SK-N-SH treated with all-trans-retinoic acid at 6 μM for 48 hours (cell line): ENCODE data around the gene RMND5A.

Experiments used
- ARNTL ChIP-seq: fragments of 450-650 bp; formaldehyde crosslinking; IDR thresholded peaks from 2 replicates; pipeline ENCODE4 v1.5.0; 2020; ENCODE audit warnings: low read depth, mild to moderate bottlenecking, moderate library complexity, borderline replicate concordance
- CSDC2 ChIP-seq: fragments of 250-450 bp; sonication (Bioruptor Pico); IDR thresholded peaks from 2 replicates; pipeline ENCODE4 v1.5.0; 2020; ENCODE audit warnings: mild to moderate bottlenecking, moderate library complexity
- ESRRG ChIP-seq: fragments of 250-450 bp; sonication (Bioruptor Pico); IDR thresholded peaks from 2 replicates; pipeline ENCODE4 v1.6.1; 2021; ENCODE audit warnings: mild to moderate bottlenecking
- GLIS3 ChIP-seq: fragments of 250-450 bp; sonication (Bioruptor Pico); IDR thresholded peaks from 2 replicates; pipeline ENCODE4 v1.5.0; 2020; ENCODE audit warnings: mild to moderate bottlenecking, moderate library complexity
- SNAI2 ChIP-seq: fragments of 250-450 bp; sonication (Bioruptor Pico); IDR thresholded peaks from 2 replicates; pipeline ENCODE4 v1.5.0; 2020; ENCODE audit warnings: mild to moderate bottlenecking, moderate library complexity
- TCF4 ChIP-seq: fragments of 250-450 bp; sonication (Bioruptor Pico); IDR thresholded peaks from 2 replicates; pipeline ENCODE4 v1.8.0; 2021; ENCODE audit warnings: mild to moderate bottlenecking, moderate library complexity, borderline replicate concordance
- ZFP30 ChIP-seq: fragments of 450-650 bp; formaldehyde crosslinking; IDR thresholded peaks from 2 replicates; pipeline ENCODE4 v1.5.0; 2022; ENCODE audit warnings: mild to moderate bottlenecking, moderate library complexity
- ZNF565 ChIP-seq: fragments of 450-650 bp; formaldehyde crosslinking; conservative IDR thresholded peaks from 2 replicates; pipeline ENCODE4 v1.5.0; 2020; ENCODE audit warnings: low read depth, mild to moderate bottlenecking, moderate library complexity
- TF ChIP-seq, protein P1 (sequence below): fragments of 250-450 bp; sonication (Bioruptor Pico); IDR thresholded peaks from 2 replicates; pipeline ENCODE4 v1.8.0; 2020; ENCODE audit warnings: mild to moderate bottlenecking, moderate library complexity, borderline replicate concordance
- TF ChIP-seq, protein P2 (sequence below): fragments of 250-450 bp; sonication (Bioruptor Pico); IDR thresholded peaks from 2 replicates; pipeline ENCODE4 v1.5.1; 2020; ENCODE audit warnings: low read depth, mild to moderate bottlenecking, moderate library complexity
- TF ChIP-seq, protein P3 (sequence below): fragments of 250-450 bp; sonication (Bioruptor Pico); IDR thresholded peaks from 2 replicates; pipeline ENCODE4 v1.5.0; 2020; ENCODE audit warnings: mild to moderate bottlenecking, moderate library complexity
- TF ChIP-seq, protein P4 (sequence below): fragments of 250-450 bp; sonication (Bioruptor Pico); IDR thresholded peaks from 2 replicates; pipeline ENCODE4 v1.5.1; 2021; ENCODE audit warnings: mild to moderate bottlenecking, moderate library complexity

DNA sequence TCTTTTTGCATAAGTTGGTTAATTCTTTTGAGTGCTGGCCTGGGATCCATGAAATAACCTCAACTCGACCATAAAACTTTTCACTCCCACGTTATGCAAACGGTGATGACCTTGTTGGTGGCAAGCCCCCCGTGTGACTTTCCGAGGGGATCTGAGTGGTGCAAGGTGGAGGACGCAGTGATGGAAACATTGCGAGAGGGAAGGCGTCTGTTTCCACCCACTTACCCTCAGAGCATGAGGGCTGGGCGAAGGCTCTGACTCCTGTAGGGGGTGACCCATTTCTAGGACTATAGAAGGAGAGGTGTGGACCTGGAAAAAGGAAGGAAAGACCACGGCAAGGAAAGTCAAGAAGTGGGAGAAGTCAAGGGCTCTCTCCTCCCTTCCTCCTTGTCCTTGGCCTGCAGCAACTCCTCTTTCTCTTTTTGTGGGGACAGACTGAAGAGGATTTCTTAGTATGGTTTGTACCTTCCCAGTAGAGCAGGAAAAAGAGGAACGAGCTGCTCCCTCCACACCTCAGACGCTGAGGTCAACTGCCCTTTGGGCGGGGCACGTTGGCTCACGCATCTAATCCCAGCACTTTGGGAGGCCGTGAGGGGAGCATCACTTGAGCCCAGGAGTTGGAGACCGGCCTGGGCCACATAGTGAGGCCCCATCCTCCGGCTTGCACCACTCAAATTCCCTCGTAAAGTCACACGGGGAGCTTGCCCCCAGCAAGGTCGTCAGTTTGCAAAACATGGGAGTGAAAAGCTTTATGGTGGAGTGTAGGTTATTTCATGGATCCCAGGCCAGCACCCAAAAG lies 86.2 kb downstream of the RMND5A start:
- TF ChIP-seq, protein P1, sequence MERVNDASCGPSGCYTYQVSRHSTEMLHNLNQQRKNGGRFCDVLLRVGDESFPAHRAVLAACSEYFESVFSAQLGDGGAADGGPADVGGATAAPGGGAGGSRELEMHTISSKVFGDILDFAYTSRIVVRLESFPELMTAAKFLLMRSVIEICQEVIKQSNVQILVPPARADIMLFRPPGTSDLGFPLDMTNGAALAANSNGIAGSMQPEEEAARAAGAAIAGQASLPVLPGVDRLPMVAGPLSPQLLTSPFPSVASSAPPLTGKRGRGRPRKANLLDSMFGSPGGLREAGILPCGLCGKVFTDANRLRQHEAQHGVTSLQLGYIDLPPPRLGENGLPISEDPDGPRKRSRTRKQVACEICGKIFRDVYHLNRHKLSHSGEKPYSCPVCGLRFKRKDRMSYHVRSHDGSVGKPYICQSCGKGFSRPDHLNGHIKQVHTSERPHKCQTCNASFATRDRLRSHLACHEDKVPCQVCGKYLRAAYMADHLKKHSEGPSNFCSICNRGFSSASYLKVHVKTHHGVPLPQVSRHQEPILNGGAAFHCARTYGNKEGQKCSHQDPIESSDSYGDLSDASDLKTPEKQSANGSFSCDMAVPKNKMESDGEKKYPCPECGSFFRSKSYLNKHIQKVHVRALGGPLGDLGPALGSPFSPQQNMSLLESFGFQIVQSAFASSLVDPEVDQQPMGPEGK (CRISPR knock-in tag): no peak
- no peak for TF ChIP-seq TCF4 (CRISPR knock-in tag)
- TF ChIP-seq, protein P2, sequence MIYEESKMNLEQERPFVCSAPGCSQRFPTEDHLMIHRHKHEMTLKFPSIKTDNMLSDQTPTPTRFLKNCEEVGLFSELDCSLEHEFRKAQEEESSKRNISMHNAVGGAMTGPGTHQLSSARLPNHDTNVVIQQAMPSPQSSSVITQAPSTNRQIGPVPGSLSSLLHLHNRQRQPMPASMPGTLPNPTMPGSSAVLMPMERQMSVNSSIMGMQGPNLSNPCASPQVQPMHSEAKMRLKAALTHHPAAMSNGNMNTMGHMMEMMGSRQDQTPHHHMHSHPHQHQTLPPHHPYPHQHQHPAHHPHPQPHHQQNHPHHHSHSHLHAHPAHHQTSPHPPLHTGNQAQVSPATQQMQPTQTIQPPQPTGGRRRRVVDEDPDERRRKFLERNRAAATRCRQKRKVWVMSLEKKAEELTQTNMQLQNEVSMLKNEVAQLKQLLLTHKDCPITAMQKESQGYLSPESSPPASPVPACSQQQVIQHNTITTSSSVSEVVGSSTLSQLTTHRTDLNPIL (CRISPR knock-in tag): no peak
- no peak for TF ChIP-seq ESRRG (CRISPR knock-in tag)
- no peak for TF ChIP-seq GLIS3 (CRISPR knock-in tag)
- TF ChIP-seq, protein P3, sequence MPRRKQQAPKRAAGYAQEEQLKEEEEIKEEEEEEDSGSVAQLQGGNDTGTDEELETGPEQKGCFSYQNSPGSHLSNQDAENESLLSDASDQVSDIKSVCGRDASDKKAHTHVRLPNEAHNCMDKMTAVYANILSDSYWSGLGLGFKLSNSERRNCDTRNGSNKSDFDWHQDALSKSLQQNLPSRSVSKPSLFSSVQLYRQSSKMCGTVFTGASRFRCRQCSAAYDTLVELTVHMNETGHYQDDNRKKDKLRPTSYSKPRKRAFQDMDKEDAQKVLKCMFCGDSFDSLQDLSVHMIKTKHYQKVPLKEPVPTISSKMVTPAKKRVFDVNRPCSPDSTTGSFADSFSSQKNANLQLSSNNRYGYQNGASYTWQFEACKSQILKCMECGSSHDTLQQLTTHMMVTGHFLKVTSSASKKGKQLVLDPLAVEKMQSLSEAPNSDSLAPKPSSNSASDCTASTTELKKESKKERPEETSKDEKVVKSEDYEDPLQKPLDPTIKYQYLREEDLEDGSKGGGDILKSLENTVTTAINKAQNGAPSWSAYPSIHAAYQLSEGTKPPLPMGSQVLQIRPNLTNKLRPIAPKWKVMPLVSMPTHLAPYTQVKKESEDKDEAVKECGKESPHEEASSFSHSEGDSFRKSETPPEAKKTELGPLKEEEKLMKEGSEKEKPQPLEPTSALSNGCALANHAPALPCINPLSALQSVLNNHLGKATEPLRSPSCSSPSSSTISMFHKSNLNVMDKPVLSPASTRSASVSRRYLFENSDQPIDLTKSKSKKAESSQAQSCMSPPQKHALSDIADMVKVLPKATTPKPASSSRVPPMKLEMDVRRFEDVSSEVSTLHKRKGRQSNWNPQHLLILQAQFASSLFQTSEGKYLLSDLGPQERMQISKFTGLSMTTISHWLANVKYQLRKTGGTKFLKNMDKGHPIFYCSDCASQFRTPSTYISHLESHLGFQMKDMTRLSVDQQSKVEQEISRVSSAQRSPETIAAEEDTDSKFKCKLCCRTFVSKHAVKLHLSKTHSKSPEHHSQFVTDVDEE: no peak
- no peak for TF ChIP-seq SNAI2
- TF ChIP-seq ZFP30 (CRISPR knock-in tag): no peak
- no peak for TF ChIP-seq ARNTL
- TF ChIP-seq ZNF565: no peak
- no peak for TF ChIP-seq CSDC2 (CRISPR knock-in tag)
- TF ChIP-seq, protein P4, sequence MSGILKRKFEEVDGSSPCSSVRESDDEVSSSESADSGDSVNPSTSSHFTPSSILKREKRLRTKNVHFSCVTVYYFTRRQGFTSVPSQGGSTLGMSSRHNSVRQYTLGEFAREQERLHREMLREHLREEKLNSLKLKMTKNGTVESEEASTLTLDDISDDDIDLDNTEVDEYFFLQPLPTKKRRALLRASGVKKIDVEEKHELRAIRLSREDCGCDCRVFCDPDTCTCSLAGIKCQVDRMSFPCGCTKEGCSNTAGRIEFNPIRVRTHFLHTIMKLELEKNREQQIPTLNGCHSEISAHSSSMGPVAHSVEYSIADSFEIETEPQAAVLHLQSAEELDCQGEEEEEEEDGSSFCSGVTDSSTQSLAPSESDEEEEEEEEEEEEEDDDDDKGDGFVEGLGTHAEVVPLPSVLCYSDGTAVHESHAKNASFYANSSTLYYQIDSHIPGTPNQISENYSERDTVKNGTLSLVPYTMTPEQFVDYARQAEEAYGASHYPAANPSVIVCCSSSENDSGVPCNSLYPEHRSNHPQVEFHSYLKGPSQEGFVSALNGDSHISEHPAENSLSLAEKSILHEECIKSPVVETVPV (CRISPR knock-in tag): no peak
